HG02943 (cell line): ENCODE data around the gene RALGDS.

Experiments
- ATAC-seq: cut with Tn5 transposase; IDR thresholded peaks from one replicate; pipeline ENCODE4 v1.9.1; 2021; ENCODE audit warnings: mild to moderate bottlenecking, low read depth, moderate library complexity; ENCODE audit not compliant: unreplicated experiment

Gene RALGDS

GRCh38 chr9:133057553-133057952 is 63.5 kb downstream of the RALGDS start:
- ATAC-seq: no peak

GRCh38 chr9:133057006-133057405 is 64.0 kb downstream of the RALGDS start:
- no peak for ATAC-seq

GRCh38 chr9:133056533-133056932 is 64.5 kb downstream of the RALGDS start:
- ATAC-seq: no peak

- ATAC-seq: no peak
Measured at GRCh38 chr9:133055788-133056420, 65.1 kb downstream of the RALGDS start.

GRCh38 chr9:133054966-133055365 is 66.1 kb downstream of the RALGDS start:
- ATAC-seq: no peak

- no peak for ATAC-seq
Measured at GRCh38 chr9:133054194-133054890, 66.7 kb downstream of the RALGDS start.

- ATAC-seq: no peak
Measured at GRCh38 chr9:133051966-133052539, 69.0 kb downstream of the RALGDS start.

- ATAC-seq: no peak
Measured at GRCh38 chr9:133051281-133051900, 69.6 kb downstream of the RALGDS start.

- ATAC-seq: no peak
Measured at GRCh38 chr9:133050781-133051180, 70.3 kb downstream of the RALGDS start.

GRCh38 chr9:133050142-133050541 is 70.9 kb downstream of the RALGDS start:
- ATAC-seq: no peak

GRCh38 chr9:133049043-133049442 is 72.0 kb downstream of the RALGDS start:
- no peak for ATAC-seq

- ATAC-seq: no peak
Measured at GRCh38 chr9:133048595-133048994, 72.4 kb downstream of the RALGDS start.
